ENCODE results near the gene SEC14L5. TPM values are rescaled to one million over a fixed set of nuclear protein-coding genes. Genes with fewer than 3 reads are reported as not detected.

Gene SEC14L5
- total RNA-seq, 1 donor from 2014 or later = 0.35 TPM

DNA sequence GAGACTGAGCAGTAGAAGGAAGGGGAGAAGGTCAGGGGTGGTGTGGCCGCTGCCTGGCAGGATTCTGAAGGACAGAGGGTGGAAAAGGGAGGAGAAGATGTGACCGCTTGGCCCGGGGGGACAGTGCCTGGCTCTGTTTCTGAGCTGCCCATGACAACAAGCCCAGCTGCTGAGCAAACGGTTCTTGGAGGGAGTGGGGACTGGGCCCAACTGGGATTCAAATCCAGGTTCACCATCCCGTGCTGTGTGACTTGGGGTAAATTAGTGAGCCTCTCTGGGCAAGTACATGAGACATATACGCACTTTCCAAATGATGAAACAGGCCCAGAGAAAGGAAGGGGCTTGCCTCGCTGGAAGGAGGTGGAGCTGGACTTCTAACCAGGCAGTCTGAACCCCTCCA is 23.3 kb downstream of the SEC14L5 start:
- DNase-seq (ENCODE audit: low spot score) = no peak

GRCh38 chr16:4982056-4982867 is 24.1 kb downstream of the SEC14L5 start:
- DNase-seq (ENCODE audit: low spot score) = no peak

DNA sequence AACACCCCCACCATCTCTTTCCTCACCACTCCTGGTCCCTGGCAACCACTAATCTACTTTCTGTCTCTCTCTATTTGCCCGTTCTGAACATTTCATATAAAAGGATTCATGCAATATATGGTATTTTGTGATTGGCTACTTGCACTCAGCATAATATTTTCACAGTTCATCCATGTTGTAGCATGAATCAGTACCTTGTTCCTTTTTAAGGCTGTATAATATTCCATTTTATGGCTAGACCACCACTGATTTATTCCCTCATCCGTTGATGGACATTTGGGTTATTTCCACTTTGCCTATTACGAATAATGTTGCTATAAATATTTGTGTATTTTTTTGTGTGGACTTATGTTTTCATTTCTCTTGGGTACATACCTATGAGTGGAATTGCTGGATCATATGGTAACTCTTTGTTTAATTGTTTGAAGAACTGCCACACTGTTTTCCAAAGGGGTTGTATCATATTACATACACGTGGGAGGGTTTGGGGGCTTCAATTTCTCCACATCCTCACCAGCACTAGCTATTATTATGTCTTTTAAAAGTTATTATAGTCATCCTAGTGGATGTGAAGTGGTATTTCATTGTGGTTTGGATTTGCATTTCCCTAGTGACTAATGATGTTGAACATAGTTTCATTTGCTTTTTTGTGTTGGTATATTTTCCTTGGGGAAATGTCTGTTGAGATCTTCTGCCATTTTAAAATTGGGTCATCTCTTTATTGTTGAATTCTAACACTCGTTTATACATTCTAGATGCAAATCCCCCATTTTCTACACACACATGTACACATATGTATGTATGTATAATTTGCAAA is 26.3 kb downstream of the SEC14L5 start:
- no peak for DNase-seq (ENCODE audit: low spot score)

DNA sequence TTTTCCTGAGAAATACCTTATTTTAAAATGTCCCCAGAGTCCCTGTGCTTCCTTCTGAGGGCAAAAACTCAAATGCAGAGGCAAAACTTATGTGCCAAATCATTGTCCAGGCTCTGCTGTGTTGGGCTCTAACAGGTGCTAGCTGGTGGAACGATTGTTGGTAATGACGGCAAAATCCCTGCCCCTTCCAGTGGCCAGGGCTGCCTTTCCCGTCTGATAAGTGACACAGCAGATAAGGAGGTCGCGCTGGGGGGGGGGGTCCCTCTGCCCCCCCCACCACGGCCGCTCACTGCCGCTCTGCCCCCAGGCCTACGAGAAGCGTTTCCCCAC is 29.1 kb downstream of the SEC14L5 start:
- no peak for DNase-seq (ENCODE audit: low spot score)

DNA sequence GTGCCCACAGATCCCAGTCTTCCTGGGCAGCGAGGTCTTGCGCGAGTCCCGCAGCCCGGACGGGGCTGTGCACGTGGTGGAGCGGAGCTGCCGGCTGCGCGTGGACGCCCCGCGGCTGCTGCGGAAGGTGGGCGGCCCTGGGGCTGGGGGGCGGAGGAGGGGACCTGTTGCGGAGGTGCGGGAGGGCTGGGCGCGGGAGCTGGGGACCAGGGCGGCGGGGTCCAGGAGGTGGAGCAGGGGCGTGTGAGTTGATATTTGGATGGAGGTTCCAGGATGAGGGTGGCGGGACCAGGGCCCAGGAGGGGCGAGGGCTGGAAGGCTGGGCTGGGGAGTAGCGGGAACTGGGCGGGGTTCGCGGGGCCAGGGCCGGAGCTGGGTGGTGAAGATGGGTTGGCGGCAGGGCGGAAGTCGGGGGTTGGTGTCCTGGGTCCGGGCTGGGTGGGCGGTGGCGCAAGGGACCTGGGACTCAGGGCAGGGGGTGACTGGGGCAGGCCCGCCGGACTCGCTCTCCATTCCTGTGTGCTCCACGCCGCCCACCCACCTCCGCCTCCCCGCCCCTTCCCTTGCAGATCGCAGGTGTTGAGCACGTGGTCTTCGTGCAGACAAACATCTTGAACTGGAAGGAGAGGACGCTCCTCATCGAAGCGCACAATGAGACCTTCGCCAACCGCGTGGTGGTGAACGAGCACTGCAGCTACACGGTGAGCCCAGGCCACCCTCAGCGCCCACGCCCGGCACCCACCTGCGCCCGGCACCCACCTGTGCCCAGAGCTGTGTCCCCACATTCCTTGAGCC is 29.6 kb downstream of the SEC14L5 start:
- DNase-seq (ENCODE audit: low spot score) = no peak

DNA sequence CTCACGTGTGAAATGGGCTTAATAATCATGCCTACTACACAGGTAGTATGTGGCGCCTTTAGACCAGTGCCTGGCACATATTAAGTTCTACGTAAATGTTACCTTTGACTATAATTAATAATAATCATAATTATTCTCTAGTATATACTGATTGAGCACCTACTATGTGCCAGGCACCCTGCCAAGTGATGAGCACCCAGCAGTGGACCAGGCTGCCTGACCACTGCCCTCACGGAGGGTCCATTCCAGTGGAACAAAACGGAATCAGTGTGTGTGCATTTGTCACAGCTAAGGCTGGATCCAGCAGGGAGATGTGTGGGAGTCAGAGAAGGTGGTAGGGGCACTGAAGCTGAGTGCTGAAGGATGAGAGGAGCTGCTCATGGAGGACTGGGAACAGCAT is 30.5 kb downstream of the SEC14L5 start:
- DNase-seq (ENCODE audit: low spot score) = no peak

- no peak for DNase-seq (ENCODE audit: low spot score)
These were observed 31.4 kb downstream of the SEC14L5 start for GRCh38 chr16:4989391-4990006.

DNA sequence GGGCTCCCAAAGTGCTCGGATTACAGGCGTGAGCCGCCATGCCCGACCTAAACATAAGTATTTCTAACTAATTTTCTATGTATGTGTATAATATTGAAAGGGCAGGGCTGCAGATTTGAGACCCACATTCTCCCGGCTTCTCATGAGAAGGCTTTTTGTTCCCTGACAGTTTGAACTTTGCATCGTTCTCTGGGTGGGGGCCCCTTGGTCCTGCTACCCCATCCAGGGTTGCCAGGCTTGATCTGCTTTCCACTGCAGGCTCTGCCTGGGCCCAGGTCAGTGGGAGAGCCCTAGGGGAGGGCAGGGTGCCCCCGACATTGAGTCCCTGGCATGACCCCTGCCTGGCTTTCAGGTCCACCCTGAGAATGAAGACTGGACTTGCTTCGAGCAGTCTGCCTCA is 32.3 kb downstream of the SEC14L5 start:
- DNase-seq (ENCODE audit: low spot score) = no peak

DNA sequence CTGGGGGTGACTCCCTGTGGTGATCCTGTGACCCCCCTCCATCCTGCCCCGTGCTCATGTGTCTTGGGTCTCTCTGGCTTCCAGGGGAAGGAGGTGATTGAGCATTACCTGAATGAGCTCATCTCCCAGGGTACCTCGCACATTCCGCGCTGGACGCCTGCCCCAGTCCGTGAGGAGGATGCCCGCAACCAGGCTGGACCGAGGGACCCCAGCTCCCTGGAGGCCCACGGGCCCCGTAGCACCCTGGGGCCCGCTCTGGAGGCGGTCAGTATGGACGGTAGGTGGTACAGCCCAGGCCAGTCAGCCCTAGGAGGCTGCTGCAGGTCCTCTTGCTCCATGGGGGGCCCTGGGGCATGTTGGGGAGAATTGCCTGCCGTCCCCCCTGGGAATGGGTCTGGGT is 33.6 kb downstream of the SEC14L5 start:
- DNase-seq (ENCODE audit: low spot score) = no peak

DNA sequence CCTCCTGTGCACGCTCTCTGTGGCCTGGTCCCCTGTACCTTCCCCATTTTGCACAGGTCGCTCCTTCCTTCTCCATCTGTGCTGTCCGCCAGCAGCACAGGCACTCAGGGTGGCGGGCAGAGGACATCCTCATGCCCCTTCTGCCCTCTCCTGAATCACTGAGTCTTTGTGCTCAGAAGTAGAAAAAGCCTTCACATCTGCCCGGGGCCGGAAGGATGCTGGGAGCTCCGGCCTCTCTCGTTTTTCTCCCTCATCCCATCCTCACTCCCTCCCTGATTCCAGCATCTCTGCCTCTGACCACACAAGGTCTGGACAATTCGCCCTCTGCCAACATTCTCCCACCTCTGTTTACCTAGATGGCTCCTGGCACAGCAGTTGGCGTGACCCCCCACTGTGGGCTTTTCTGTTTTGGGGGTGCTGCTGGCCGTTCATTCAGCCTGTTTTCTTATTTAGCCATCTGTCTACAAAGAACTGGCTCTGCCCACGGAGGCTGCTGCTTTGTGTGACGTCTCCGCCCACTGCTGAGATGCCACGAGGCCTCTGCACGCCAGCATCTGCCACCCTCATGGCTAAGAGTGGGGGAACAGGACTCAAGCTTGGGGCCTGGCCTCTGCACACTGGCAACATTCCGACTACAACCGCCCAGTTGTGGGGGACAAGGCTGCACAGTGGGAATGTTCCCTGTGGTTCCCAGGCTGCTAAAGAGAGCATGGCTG is 36.7 kb downstream of the SEC14L5 start:
- no peak for DNase-seq (ENCODE audit: low spot score)

GRCh38 chr16:5000573-5001001 is 42.5 kb downstream of the SEC14L5 start:
- no peak for DNase-seq (ENCODE audit: low spot score)

- DNase-seq (ENCODE audit: low spot score) = no peak
These were observed 43.4 kb downstream of the SEC14L5 start for GRCh38 chr16:5001571-5001970.

- no peak for DNase-seq (ENCODE audit: low spot score)
These were observed 43.9 kb downstream of the SEC14L5 start for GRCh38 chr16:5001986-5002385.

- DNase-seq (ENCODE audit: low spot score) = no peak
These were observed 44.6 kb downstream of the SEC14L5 start for GRCh38 chr16:5002699-5003143.

DNA sequence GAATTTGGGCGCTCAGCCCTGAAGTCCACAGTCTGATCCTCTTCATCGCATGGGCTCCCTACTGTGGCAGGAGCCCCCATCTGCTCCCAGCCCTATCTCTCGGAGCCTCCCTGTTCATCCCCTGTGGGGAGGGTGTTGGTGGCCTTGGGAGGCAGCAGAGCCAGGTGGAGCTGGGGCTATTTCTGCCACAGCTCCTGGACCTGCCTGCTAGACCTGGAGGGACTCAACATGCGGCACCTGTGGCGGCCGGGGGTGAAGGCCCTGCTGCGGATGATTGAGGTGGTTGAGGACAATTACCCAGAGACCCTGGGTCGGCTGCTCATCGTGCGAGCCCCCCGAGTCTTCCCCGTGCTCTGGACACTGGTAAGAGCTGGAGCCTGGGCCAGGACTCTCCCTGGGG is 45.1 kb downstream of the SEC14L5 start:
- no peak for DNase-seq (ENCODE audit: low spot score)

GRCh38 chr16:5003828-5004227 is 45.7 kb downstream of the SEC14L5 start:
- DNase-seq (ENCODE audit: low spot score) = no peak

DNA sequence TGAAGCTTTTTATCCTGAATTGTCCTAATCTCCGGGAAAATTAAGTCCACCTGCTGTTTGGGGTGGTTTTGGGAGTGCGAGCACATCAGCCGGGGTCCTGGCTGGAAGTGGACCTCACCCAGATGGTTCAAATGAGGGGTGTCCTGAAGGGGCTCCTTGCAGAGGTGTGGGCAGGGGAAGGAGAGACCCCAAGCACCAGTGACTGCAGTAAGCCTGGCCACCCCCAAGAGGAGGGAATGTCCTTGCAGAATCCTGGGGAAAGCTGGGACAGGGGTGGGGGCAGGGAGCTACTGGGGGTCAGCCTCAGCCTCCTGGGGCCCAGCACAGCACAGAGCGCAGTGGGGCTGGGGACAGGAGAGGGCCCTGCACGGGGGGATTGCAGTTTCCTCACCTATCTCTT is 46.2 kb downstream of the SEC14L5 start:
- DNase-seq (ENCODE audit: low spot score) = no peak

GRCh38 chr16:5005916-5006315 is 47.8 kb downstream of the SEC14L5 start:
- no peak for DNase-seq (ENCODE audit: low spot score)

DNA sequence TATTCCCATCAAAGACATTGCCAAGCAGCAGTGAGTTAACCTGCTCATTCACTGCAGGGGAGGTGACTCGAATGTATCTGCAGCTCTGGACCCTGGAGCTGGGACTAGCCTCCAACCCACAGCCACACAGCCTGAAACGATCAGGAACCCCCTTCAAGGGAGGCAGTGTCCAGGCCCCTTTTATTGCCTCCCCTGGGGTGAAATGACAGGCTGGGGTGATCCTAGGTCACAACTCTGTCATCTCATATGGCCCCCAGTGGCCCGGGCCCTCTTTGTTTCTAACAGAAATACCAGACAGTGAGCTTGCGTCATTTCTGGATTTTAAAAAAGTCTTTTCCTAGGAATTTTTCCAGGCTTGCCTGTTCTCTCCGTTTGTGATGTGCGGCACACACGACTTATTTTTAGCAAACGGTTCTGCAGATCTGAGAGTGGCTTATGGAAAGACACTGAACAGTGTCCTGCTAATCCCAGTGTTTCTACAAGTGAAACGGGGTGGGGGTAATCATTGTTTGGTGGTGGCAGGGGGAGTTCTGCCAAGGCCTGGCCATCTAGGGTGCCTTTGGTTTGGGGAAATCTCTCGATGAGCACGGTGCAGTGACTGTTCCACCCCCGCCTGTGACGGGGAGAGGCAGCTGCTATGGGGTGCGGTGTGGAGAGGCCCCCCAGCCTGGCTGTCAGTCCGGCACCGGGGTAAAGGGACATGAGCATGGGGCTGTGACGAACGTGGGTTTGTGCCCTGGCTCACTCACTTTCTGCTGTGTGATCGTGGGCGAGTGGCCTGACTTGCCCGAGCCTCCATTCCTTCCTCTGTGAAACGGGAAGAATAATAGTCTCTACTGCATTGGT is 48.4 kb downstream of the SEC14L5 start:
- DNase-seq (ENCODE audit: low spot score) = no peak

DNA sequence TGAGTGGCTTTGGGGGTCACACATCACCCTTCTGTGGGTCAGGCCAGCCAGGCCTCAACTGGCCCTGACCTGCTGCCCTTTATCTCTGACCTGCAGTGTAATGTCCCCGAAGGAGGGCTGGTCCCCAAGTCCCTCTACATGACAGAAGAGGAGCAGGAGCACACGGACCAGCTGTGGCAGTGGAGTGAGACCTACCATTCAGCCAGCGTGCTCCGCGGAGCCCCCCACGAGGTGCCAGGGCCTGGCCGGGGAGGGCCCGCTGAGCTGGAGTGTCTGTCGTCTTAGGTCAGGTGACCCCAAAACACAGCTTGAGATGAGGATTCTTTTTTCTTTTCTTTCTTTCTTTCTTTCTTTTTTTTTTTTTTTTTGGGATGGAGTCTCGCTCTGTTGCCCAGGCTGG is 49.1 kb downstream of the SEC14L5 start:
- DNase-seq (ENCODE audit: low spot score) = no peak

All from mesenteric fat pad (tissue), 1 donor.